ENCODE data around the gene ZCCHC7.

Gene ZCCHC7

GRCh38 chr9:37340961-37341360 is 220.6 kb downstream of the ZCCHC7 start:
- H3K4me1 ChIP-seq (ENCODE audit: low read length): peaks cover 47% of the 10 kb centered on the region
- TF ChIP-seq CTCF (IDR thresholded peaks at IDR 0.05; ENCODE audit: low read depth, low read length): no peak
- no peak for TF ChIP-seq EZH2phosphoT487 (IDR thresholded peaks at IDR 0.05; ENCODE audit: low read depth)
- no peak overlapping the region for H3K4me2 ChIP-seq (ENCODE audit: low read length)
- no peak overlapping the region for H3K4me3 ChIP-seq (ENCODE audit: low read length)
- H2AFZ ChIP-seq (ENCODE audit: low read depth, low read length): no peak overlapping the region
- H3K9me3 ChIP-seq (ENCODE audit: insufficient read depth, low read length): no peaks in the 10 kb centered on the region
- H3K79me2 ChIP-seq (ENCODE audit: low read length): no peaks in the 10 kb centered on the region
- H3K9ac ChIP-seq (ENCODE audit: low read length): no peak overlapping the region
- no peak overlapping the region for H3K27ac ChIP-seq (ENCODE audit: low read length)
- H4K20me1 ChIP-seq (ENCODE audit: insufficient read depth, low read length): no peaks in the 10 kb centered on the region
- H3K36me3 ChIP-seq (replicated peaks; ENCODE audit: low read depth, low read length): no peaks in the 10 kb centered on the region
- H3K27me3 ChIP-seq (ENCODE audit: low read depth, low read length): no peaks in the 10 kb centered on the region

- no peak for TF ChIP-seq CTCF (IDR thresholded peaks at IDR 0.05; ENCODE audit: low read depth, low read length)
- TF ChIP-seq EZH2phosphoT487 (IDR thresholded peaks at IDR 0.05; ENCODE audit: low read depth): no peak
- no peaks in the 10 kb centered on the region for H3K79me2 ChIP-seq (ENCODE audit: low read length)
- H3K27ac ChIP-seq (ENCODE audit: low read length): no peak overlapping the region
- H3K9ac ChIP-seq (ENCODE audit: low read length): no peak overlapping the region
- no peaks in the 10 kb centered on the region for H4K20me1 ChIP-seq (ENCODE audit: insufficient read depth, low read length)
- H3K9me3 ChIP-seq (ENCODE audit: insufficient read depth, low read length): no peaks in the 10 kb centered on the region
- H3K4me3 ChIP-seq (ENCODE audit: low read length): no peak overlapping the region
- no peak overlapping the region for H2AFZ ChIP-seq (ENCODE audit: low read depth, low read length)
- H3K36me3 ChIP-seq (replicated peaks; ENCODE audit: low read depth, low read length): no peaks in the 10 kb centered on the region
- no peak overlapping the region for H3K4me2 ChIP-seq (ENCODE audit: low read length)
- H3K4me1 ChIP-seq (ENCODE audit: low read length): peaks cover 39% of the 10 kb centered on the region
- no peaks in the 10 kb centered on the region for H3K27me3 ChIP-seq (ENCODE audit: low read depth, low read length)
Measured at GRCh38 chr9:37341704-37342103, 221.3 kb downstream of the ZCCHC7 start.

- Histone ChIP-seq H3K4me1 (ENCODE audit: low read length) (peaks cover 33% of the 10 kb centered on the region), H3K27me3 (ENCODE audit: low read depth, low read length) (no peaks in the 10 kb centered on the region), H3K4me2 (ENCODE audit: low read length) (peak overlapping the region; percentile 37), H3K79me2 (ENCODE audit: low read length) (no peaks in the 10 kb centered on the region), H3K9me3 (ENCODE audit: insufficient read depth, low read length) (no peaks in the 10 kb centered on the region), H4K20me1 (ENCODE audit: insufficient read depth, low read length) (no peaks in the 10 kb centered on the region), H3K27ac (ENCODE audit: low read length) (no peak overlapping the region), H3K36me3 (replicated peaks; ENCODE audit: low read depth, low read length) (no peaks in the 10 kb centered on the region), H3K9ac (ENCODE audit: low read length) (no peak overlapping the region), H3K4me3 (ENCODE audit: low read length) (peak overlapping the region; percentile 9; the same call in 1 of the 2 replicates), H2AFZ (ENCODE audit: low read depth, low read length) (no peak overlapping the region)
- no peak for TF ChIP-seq CTCF (IDR thresholded peaks at IDR 0.05; ENCODE audit: low read depth, low read length)
- no peak for TF ChIP-seq EZH2phosphoT487 (IDR thresholded peaks at IDR 0.05; ENCODE audit: low read depth)
Measured at GRCh38 chr9:37342493-37342892, 222.1 kb downstream of the ZCCHC7 start.

DNA sequence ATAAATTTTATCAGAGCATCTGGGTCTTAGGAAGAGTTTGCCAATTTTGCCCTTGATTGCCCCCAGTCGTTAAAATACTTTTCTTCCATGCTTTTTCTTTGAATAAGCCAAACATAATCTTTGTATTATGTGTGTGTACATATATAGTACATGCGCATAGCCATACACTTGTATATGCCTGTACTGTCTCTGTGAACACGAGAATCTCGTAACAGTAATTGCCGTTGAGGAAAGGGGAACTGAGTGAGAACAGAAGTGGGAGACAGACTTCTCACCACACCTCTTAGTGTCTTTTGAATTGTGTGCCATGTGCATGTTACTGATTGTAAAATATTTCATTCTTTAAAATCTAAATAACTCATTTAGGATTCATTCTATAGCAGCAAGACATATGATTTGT is 222.5 kb downstream of the ZCCHC7 start:
- H3K4me3 ChIP-seq (ENCODE audit: low read length): peak overlapping the region; percentile 9; the same call in 1 of the 2 replicates
- H3K36me3 ChIP-seq (replicated peaks; ENCODE audit: low read depth, low read length): no peaks in the 10 kb centered on the region

More for the DNA sequence above, 222.5 kb downstream of the ZCCHC7 start:
- Histone ChIP-seq H3K4me1 (ENCODE audit: low read length) (peaks cover 29% of the 10 kb centered on the region), H2AFZ (ENCODE audit: low read depth, low read length) (no peak overlapping the region), H3K4me2 (ENCODE audit: low read length) (peak overlapping the region; percentile 37), H3K27me3 (ENCODE audit: low read depth, low read length) (no peaks in the 10 kb centered on the region), H3K79me2 (ENCODE audit: low read length) (no peaks in the 10 kb centered on the region), H3K27ac (ENCODE audit: low read length) (no peak overlapping the region), H3K9ac (ENCODE audit: low read length) (no peak overlapping the region), H4K20me1 (ENCODE audit: insufficient read depth, low read length) (no peaks in the 10 kb centered on the region), H3K9me3 (ENCODE audit: insufficient read depth, low read length) (no peaks in the 10 kb centered on the region)
- TF ChIP-seq CTCF (IDR thresholded peaks at IDR 0.05; ENCODE audit: low read depth, low read length) (no peak), EZH2phosphoT487 (IDR thresholded peaks at IDR 0.05; ENCODE audit: low read depth) (no peak)

Data from OCI-LY3 (cell line).